ENCODE results near the gene TBPL1. TPM values are rescaled to one million over a fixed set of nuclear protein-coding genes. Genes with fewer than 3 reads are reported as not detected.
"Not testable (repeated sequence)": the region's sequence is repeated elsewhere in the genome, so short reads cannot be mapped to it uniquely, and the experiment has no call there.

Gene TBPL1
- total RNA-seq, 1 donor: 14.1 TPM

DNA sequence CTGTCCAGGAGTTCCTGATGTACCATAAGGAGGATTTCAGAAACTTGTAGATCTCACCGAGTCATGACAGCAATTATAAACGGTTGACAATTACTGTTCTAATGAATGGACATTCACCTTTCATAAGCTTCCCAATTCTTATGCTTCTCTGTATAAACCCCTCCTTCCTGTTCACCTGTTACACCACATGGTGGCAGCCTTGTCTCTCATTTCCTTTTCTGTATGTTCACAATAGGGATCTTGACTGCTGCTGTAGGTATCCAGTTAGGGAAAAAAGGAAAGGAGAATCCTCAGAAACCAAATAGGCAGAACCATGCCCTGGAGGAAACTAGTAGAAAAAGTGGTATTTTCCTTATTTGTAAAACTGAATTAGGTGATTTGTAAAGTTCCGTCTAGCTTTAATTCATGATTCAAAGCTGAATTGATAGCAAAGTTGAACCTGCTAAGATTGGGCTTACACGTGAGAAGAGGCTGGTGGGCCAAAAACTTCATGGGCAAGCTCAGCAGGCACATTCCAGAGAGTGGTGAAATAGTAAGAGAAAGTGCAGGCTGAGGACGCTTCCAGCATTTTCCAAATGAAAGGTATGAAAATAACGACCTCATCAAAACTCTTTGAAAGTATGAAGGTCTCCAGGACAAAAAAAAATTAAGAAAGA lies 29.0 kb upstream of the TBPL1 start:
- H4K20me1 ChIP-seq (ENCODE audit: insufficient read depth, low read length): no peaks in the 10 kb centered on the region
- no peak overlapping the region for H3K27ac ChIP-seq (ENCODE audit: low read depth, low read length)
- H3K4me2 ChIP-seq (ENCODE audit: insufficient read depth, low read length): peak overlapping the region; percentile 5
- no peak overlapping the region for H3K4me3 ChIP-seq (ENCODE audit: insufficient read depth, low read length)
- no peak overlapping the region for H2AFZ ChIP-seq (ENCODE audit: low read length)
- no peaks in the 10 kb centered on the region for H3K9me3 ChIP-seq (ENCODE audit: low read depth, low read length)
- H3K4me1 ChIP-seq (ENCODE audit: insufficient read depth, low read length): no peaks in the 10 kb centered on the region
- no peaks in the 10 kb centered on the region for H3K36me3 ChIP-seq (ENCODE audit: insufficient read depth, low read length)
- TF ChIP-seq, protein P1, sequence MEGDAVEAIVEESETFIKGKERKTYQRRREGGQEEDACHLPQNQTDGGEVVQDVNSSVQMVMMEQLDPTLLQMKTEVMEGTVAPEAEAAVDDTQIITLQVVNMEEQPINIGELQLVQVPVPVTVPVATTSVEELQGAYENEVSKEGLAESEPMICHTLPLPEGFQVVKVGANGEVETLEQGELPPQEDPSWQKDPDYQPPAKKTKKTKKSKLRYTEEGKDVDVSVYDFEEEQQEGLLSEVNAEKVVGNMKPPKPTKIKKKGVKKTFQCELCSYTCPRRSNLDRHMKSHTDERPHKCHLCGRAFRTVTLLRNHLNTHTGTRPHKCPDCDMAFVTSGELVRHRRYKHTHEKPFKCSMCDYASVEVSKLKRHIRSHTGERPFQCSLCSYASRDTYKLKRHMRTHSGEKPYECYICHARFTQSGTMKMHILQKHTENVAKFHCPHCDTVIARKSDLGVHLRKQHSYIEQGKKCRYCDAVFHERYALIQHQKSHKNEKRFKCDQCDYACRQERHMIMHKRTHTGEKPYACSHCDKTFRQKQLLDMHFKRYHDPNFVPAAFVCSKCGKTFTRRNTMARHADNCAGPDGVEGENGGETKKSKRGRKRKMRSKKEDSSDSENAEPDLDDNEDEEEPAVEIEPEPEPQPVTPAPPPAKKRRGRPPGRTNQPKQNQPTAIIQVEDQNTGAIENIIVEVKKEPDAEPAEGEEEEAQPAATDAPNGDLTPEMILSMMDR (IDR thresholded peaks at IDR 0.05; ENCODE audit: extremely low read depth, low read depth, low read length): peak; percentile 89
- no peak for DNase-seq (ENCODE audit: insufficient read length, low spot score, missing footprints)
- peaks cover 24% of the 10 kb centered on the region for H3K27me3 ChIP-seq (ENCODE audit: insufficient read depth, low read length)
- H3K79me2 ChIP-seq (ENCODE audit: insufficient read depth, low read length): no peaks in the 10 kb centered on the region

DNA sequence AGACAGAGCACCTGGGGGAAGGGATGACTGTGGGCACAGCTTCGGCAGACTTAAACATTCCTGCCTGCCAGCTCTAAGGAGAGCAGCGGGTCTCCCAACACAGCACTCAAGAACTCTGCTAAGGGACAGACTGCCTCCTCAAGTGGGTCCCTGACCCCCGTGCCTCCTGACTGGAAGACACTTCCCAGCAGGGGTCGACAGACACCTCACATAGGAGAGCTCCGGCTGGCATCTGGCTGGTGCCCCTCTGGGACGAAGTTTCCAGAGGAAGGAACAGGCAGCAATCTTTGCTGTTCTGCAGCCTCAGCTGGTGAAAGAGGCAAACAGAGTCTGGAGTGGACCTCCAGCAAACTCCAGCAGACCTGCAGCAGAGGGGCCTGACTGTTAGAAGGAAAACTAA lies 21.8 kb upstream of the TBPL1 start:
- not testable (repeated sequence) for H3K27ac ChIP-seq (ENCODE audit: low read depth, low read length); H3K4me1 ChIP-seq (ENCODE audit: insufficient read depth, low read length); H3K36me3 ChIP-seq (ENCODE audit: insufficient read depth, low read length); H2AFZ ChIP-seq (ENCODE audit: low read length); H3K4me2 ChIP-seq (ENCODE audit: insufficient read depth, low read length); DNase-seq (ENCODE audit: insufficient read length, low spot score, missing footprints); H3K9me3 ChIP-seq (ENCODE audit: low read depth, low read length); H3K79me2 ChIP-seq (ENCODE audit: insufficient read depth, low read length); H3K4me3 ChIP-seq (ENCODE audit: insufficient read depth, low read length); H4K20me1 ChIP-seq (ENCODE audit: insufficient read depth, low read length)
- H3K27me3 ChIP-seq (ENCODE audit: insufficient read depth, low read length): peaks cover 15% of the 10 kb centered on the region

DNA sequence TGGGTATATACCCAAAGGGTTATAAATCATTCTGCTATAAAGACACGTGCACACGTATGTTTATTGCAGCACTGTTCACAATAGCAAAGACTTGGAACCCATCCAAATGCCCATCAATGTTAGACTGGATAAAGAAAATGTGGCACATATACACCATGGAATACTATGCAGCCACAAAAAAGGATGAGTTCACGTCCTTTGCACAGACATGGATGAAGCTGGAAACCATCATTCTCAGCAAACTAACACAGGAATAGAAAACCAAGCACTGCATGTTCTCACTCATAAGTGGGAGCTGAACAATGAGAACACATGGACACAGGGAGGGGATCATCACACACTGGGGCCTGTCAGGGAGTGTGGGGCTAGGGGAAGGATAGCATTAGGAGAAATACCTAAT lies 16.7 kb upstream of the TBPL1 start:
- not testable (repeated sequence) for H3K9me3 ChIP-seq (ENCODE audit: low read depth, low read length); H4K20me1 ChIP-seq (ENCODE audit: insufficient read depth, low read length); H3K4me1 ChIP-seq (ENCODE audit: insufficient read depth, low read length); H3K36me3 ChIP-seq (ENCODE audit: insufficient read depth, low read length); DNase-seq (ENCODE audit: insufficient read length, low spot score, missing footprints); H3K4me2 ChIP-seq (ENCODE audit: insufficient read depth, low read length); H3K79me2 ChIP-seq (ENCODE audit: insufficient read depth, low read length); H3K4me3 ChIP-seq (ENCODE audit: insufficient read depth, low read length); H2AFZ ChIP-seq (ENCODE audit: low read length); H3K27me3 ChIP-seq (ENCODE audit: insufficient read depth, low read length); H3K27ac ChIP-seq (ENCODE audit: low read depth, low read length)

DNA sequence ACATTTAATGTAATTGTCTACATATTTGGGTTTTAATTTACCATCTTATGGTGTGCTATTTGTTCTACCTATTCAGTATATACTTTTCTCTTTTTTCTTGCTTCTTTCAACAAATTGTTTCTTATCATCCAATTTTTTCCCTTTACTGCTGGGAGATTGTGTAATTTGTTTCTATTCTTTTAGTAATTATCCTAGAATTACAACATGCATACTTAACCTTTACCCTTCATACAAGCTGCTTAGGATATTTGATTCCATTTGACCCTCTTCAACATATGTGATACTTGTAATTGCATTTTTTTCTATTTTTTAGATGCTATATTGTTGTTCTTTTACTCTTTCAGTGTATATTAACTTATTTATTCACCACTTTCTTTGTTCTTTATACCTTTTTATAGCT lies 15.1 kb upstream of the TBPL1 start:
- H3K27me3 ChIP-seq (ENCODE audit: insufficient read depth, low read length): no peaks in the 10 kb centered on the region
- no peaks in the 10 kb centered on the region for H4K20me1 ChIP-seq (ENCODE audit: insufficient read depth, low read length)
- H3K36me3 ChIP-seq (ENCODE audit: insufficient read depth, low read length): no peaks in the 10 kb centered on the region
- no peaks in the 10 kb centered on the region for H3K4me1 ChIP-seq (ENCODE audit: insufficient read depth, low read length)
- H3K27ac ChIP-seq (ENCODE audit: low read depth, low read length): no peak overlapping the region
- H2AFZ ChIP-seq (ENCODE audit: low read length): no peak overlapping the region
- TF ChIP-seq, protein P1 (IDR thresholded peaks at IDR 0.05; ENCODE audit: extremely low read depth, low read depth, low read length): no peak
- H3K4me2 ChIP-seq (ENCODE audit: insufficient read depth, low read length): no peak overlapping the region
- H3K4me3 ChIP-seq (ENCODE audit: insufficient read depth, low read length): no peak overlapping the region
- H3K79me2 ChIP-seq (ENCODE audit: insufficient read depth, low read length): no peaks in the 10 kb centered on the region
- no peak for DNase-seq (ENCODE audit: insufficient read length, low spot score, missing footprints)
- no peaks in the 10 kb centered on the region for H3K9me3 ChIP-seq (ENCODE audit: low read depth, low read length)

DNA sequence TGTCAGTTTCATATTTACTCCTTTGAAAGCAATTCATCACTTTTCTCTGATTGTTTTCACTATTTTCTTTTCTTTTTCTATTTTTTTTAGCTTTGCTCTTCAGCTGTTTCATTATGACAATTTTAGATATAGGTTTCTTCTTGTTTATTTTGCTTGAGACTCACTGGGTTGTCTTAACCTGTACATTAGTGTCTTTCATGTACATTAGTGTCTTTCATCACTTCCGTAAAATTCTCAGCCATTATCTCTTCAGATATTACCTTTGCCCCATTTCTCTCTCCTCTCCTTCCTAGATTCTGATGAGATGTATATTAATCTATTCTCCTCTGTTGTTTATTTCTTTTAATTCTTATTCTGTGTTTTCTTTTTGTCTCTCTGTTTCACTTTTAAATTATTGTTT lies 14.5 kb upstream of the TBPL1 start:
- no peaks in the 10 kb centered on the region for H3K4me1 ChIP-seq (ENCODE audit: insufficient read depth, low read length)
- H3K4me2 ChIP-seq (ENCODE audit: insufficient read depth, low read length): no peak overlapping the region
- no peaks in the 10 kb centered on the region for H3K36me3 ChIP-seq (ENCODE audit: insufficient read depth, low read length)
- H3K79me2 ChIP-seq (ENCODE audit: insufficient read depth, low read length): no peaks in the 10 kb centered on the region
- H3K4me3 ChIP-seq (ENCODE audit: insufficient read depth, low read length): no peak overlapping the region
- H4K20me1 ChIP-seq (ENCODE audit: insufficient read depth, low read length): no peaks in the 10 kb centered on the region
- no peaks in the 10 kb centered on the region for H3K9me3 ChIP-seq (ENCODE audit: low read depth, low read length)
- TF ChIP-seq, protein P1 (IDR thresholded peaks at IDR 0.05; ENCODE audit: extremely low read depth, low read depth, low read length): no peak
- H2AFZ ChIP-seq (ENCODE audit: low read length): no peak overlapping the region
- DNase-seq (ENCODE audit: insufficient read length, low spot score, missing footprints): no peak
- no peaks in the 10 kb centered on the region for H3K27me3 ChIP-seq (ENCODE audit: insufficient read depth, low read length)
- no peak overlapping the region for H3K27ac ChIP-seq (ENCODE audit: low read depth, low read length)

All from osteoblast (primary cell).